Measurements from ENCODE around the gene IL17C. TPM values are rescaled to one million over a fixed set of nuclear protein-coding genes. Genes with fewer than 3 reads are reported as not detected.

IL17C gene
- total and polyA plus RNA-seq, 2 donors (not counting 1 experiment from before 2014, with no cell fraction given): 1.3 to 1.5 TPM

GRCh38 chr16:88685156-88686061 lies 47.0 kb downstream of the IL17C start:
- Histone ChIP-seq H3K9me3 (ENCODE audit: control extremely low read depth in 1 of 3, control insufficient read depth in 2 of 3, insufficient read depth in 1 of 3, low read length in 2 of 3) (peaks cover 0 to 4% (median 0%) of the 10 kb centered on the region in 3 donors), H3K79me2 (ENCODE audit: control insufficient read depth, insufficient read depth, low read length) (peaks cover 25% of the 10 kb centered on the region), H3K36me3 (replicated peaks in 1 of 2; ENCODE audit: control extremely low read depth in 1 of 2, control insufficient read depth in 1 of 2, extremely low read depth in 1 of 2, insufficient read depth in 2 of 2, low read length in 1 of 2) (peaks cover 0 to 6% of the 10 kb centered on the region in 2 experiments), H3K4me1 (ENCODE audit: control insufficient read depth in 2 of 2, insufficient read depth in 2 of 2, low read length in 2 of 2) (peaks cover 37 to 59% of the 10 kb centered on the region in 2 donors), H2AFZ (ENCODE audit: insufficient read depth, low read depth, low read length, poor library complexity, severe bottlenecking) (peak overlapping the region; percentile 74), H3K4me3 (ENCODE audit: control extremely low read depth in 1 of 5, extremely low read depth in 1 of 5, insufficient read depth in 1 of 5, low read depth in 2 of 5, low read length in 4 of 5) (peak overlapping the region; percentile 59 to 91 (median 80)), H3K4me2 (replicated peaks; ENCODE audit: low read depth, low read length, poor library complexity, severe bottlenecking) (peak overlapping the region; percentile 97), H3K9ac (ENCODE audit: low read length) (peak overlapping the region; percentile 81), H4K20me1 (ENCODE audit: control insufficient read depth, insufficient read depth, low read length, poor library complexity, severe bottlenecking) (peaks cover 25% of the 10 kb centered on the region), H3K27ac (ENCODE audit: low read length in 2 of 2) (peak overlapping the region in 1 of 2 donors; percentile 48), H3K27me3 (replicated peaks in 1 of 4; ENCODE audit: control extremely low read depth in 1 of 4, control insufficient read depth in 3 of 4, insufficient read depth in 4 of 4, low read length in 3 of 4) (no peaks in the 10 kb centered on the region)
- WGBS (ENCODE audit: insufficient coverage): 6% methylated on average over 22 of the region's 33 CpGs
- Mint-ChIP-seq H3K27ac (peak overlapping the region; percentile 72), H3K9me3 (ENCODE audit: insufficient read depth) (no peaks in the 10 kb centered on the region), H3K4me3 (peak overlapping the region; percentile 81), H3K4me1 (peaks cover 42% of the 10 kb centered on the region), H3K27me3 (no peaks in the 10 kb centered on the region)
- ChIA-PET POLR2A (interaction anchor here (0.5 to 1.9 kb wide), 9 partner anchors 16 to 1326 kb away, joined by 3 to 12 read pairs (median 3); no protein-coding TSS in a partner anchor), CTCF (interaction anchor here (0.7 to 1.9 kb wide), 14 partner anchors 15 to 243 kb away, joined by 3 to 13 read pairs (median 4); partner anchors contain the start of genes MVD and ZC3H18)
- DNase-seq (peak; percentile 72), ATAC-seq (ENCODE audit: low read depth) (no peak)
- intact Hi-C loops (cut with micrococcal nuclease): loop anchor here (1.0 to 10.0 kb wide), 6 partner anchors 16 to 879 kb away; partner anchors contain the start of genes CTU2, CYBA, MVD and RNF166
- no peak for TF ChIP-seq EZH2 (IDR thresholded peaks at IDR 0.05; ENCODE audit: borderline replicate concordance, insufficient read depth, low read depth, low read length, poor library complexity, severe bottlenecking)
- peak; percentile 91 for TF ChIP-seq CTCF (IDR thresholded peaks at IDR 0.05)

Measured in B cell (primary cell).